ENCODE data around the gene WDR31. TPM values are rescaled to one million over a fixed set of nuclear protein-coding genes. Genes with fewer than 3 reads are reported as not detected.
"Not testable (repeated sequence)": the region's sequence is repeated elsewhere in the genome, so short reads cannot be mapped to it uniquely, and the experiment has no call there.

Gene WDR31
- polyA plus RNA-seq, 1 experiment = 0.97 TPM

DNA sequence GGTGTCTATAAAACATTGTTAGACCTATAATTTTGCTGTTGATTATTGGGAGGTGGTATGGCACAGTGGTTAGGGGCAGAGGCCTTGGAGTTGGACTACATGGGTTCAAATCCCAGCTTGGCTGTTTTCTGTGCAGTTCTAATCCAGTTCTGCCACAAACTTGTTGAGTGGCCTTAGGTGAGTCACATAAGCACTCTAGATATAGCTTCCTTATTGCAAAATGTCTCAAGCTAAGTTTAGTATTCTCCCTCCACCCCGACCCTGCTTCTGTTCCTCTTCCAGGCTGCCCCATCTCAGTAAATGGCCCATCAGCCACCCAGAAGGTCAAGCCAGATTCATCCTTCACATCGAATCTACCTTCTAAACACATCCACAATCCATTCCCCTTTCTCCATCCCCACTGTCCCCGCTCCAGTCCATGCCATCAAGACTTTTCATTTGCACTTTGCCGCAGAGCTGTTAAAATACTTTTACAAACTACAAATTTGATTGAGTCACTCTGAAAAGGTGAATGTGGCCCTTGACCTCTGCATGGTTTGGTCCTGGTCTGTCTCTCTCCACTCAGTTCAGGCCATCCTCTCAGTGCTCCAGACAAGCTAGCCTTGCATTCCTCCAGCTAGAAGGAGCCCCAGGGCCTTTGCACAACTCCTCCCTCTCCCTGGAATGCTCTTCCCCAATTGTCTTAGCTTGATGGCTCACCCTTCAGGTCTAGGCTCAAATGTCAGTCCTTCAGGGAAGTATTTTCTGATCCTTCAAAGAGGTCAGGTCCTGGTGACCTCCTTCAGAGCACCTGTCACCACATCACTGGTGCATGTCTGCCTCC, 46.7 kb upstream of the WDR31 start:
- POLR2A ChIA-PET = no interaction called here
- CTCF ChIA-PET = interaction anchor here (0.8 to 2.1 kb wide), 2 partner anchors 14 to 78 kb away, joined by 3 to 9 read pairs; partner anchors contain the start of gene ALAD
- Histone ChIP-seq H3K9me3 (ENCODE audit: control insufficient read depth, insufficient read depth, low read length) (no peaks in the 10 kb centered on the region), H3K27me3 (ENCODE audit: control insufficient read depth, insufficient read depth, low read length) (no peaks in the 10 kb centered on the region), H3K27ac (ENCODE audit: low read depth, low read length) (peak overlapping the region; percentile 11), H3K4me3 (ENCODE audit: low read depth, low read length) (no peak overlapping the region)
- TF ChIP-seq, protein P1, sequence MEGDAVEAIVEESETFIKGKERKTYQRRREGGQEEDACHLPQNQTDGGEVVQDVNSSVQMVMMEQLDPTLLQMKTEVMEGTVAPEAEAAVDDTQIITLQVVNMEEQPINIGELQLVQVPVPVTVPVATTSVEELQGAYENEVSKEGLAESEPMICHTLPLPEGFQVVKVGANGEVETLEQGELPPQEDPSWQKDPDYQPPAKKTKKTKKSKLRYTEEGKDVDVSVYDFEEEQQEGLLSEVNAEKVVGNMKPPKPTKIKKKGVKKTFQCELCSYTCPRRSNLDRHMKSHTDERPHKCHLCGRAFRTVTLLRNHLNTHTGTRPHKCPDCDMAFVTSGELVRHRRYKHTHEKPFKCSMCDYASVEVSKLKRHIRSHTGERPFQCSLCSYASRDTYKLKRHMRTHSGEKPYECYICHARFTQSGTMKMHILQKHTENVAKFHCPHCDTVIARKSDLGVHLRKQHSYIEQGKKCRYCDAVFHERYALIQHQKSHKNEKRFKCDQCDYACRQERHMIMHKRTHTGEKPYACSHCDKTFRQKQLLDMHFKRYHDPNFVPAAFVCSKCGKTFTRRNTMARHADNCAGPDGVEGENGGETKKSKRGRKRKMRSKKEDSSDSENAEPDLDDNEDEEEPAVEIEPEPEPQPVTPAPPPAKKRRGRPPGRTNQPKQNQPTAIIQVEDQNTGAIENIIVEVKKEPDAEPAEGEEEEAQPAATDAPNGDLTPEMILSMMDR (IDR thresholded peaks at IDR 0.05; ENCODE audit: low read depth, low read length) = no peak
- DNase-seq (ENCODE audit: low read depth, low spot score) = no peak

DNA sequence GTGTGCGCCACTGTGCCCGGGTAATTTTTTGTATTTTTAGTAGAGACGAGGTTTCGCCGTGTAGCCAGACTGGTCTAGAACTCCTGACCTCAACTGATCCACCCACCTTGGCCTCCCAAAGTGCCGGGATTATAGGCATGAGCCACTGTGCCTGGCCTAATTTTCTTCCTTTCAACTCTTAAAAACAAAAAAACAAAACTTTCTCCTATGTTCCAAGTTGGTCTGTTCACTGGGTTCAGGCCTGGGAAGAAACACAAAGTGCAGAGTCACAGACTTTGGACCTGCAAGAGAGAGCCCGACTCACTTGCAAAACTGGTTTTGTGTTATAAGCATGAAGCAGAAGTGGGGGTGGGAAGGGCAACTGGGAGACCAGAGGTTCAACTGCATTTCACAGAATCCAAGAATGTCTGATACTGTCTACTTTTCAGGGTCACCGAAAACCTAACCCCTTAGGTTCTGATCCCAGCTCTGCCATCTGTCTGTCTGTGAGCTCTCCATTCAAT, 41.9 kb upstream of the WDR31 start:
- no peak overlapping the region for H3K27ac ChIP-seq (ENCODE audit: low read depth, low read length)
- CTCF ChIA-PET = interaction anchor here (1.1 kb wide), 1 partner anchor 19 kb away, joined by 3 read pairs; the partner anchor contains the start of gene ALAD
- POLR2A ChIA-PET = no interaction called here
- no peaks in the 10 kb centered on the region for H3K27me3 ChIP-seq (ENCODE audit: control insufficient read depth, insufficient read depth, low read length)
- TF ChIP-seq, protein P1 (IDR thresholded peaks at IDR 0.05; ENCODE audit: low read depth, low read length) = no peak
- no peak for DNase-seq (ENCODE audit: low read depth, low spot score)
- H3K9me3 ChIP-seq (ENCODE audit: control insufficient read depth, insufficient read depth, low read length) = no peaks in the 10 kb centered on the region
- no peak overlapping the region for H3K4me3 ChIP-seq (ENCODE audit: low read depth, low read length)

DNA sequence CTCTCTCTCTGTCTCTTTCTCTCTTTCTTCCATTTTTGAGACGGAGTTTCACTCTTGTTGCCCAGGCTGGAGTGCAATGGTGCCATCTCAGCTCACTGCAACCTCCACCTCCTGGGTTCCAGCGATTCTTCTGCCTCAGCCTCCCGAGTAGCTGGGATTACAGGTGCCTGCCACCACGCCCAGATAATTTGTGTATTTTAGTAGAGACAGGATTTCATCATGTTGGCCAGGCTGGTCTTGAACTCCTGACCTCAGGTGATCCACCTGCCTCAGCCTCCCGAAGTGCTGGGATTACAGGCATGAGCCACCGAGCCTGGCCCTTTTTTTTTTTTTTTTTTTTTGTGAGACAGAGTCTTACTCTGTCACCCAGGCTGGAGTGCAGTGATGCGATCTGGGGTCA, 41.4 kb upstream of the WDR31 start:
- H3K9me3 ChIP-seq (ENCODE audit: control insufficient read depth, insufficient read depth, low read length); H3K27ac ChIP-seq (ENCODE audit: low read depth, low read length); H3K27me3 ChIP-seq (ENCODE audit: control insufficient read depth, insufficient read depth, low read length); POLR2A ChIA-PET; DNase-seq (ENCODE audit: low read depth, low spot score); H3K4me3 ChIP-seq (ENCODE audit: low read depth, low read length); CTCF ChIA-PET: not testable (repeated sequence)

DNA sequence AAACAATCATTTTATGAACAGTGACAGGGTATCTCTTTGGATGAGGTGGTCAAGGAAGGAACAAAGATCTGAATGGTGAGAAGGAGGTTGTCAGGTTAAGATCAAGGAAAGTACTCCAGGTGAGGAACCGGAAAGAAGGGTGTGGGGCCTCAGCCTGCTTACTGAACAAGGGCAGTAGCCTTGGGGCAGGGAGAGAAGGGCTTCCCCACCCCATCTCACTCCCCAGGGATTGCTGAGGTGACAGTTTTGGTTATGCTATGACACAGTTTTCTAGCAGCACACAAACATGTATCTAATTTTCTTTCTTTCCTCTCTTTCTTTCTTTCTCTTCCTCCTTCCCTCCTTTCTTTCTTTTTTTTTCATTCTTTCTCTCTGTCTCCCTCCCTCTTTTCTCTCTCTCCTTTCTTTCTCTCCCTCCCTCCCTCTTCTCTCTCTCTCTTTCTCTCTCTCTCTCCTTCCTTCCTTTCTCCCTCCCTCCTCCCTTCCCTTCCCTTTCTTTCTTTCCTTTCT, 40.8 kb upstream of the WDR31 start:
- Histone ChIP-seq H3K9me3 (ENCODE audit: control insufficient read depth, insufficient read depth, low read length) (no peaks in the 10 kb centered on the region; the same call in 1 of the 2 replicates), H3K27ac (ENCODE audit: low read depth, low read length) (no peak overlapping the region), H3K4me3 (ENCODE audit: low read depth, low read length) (no peak overlapping the region), H3K27me3 (ENCODE audit: control insufficient read depth, insufficient read depth, low read length) (no peaks in the 10 kb centered on the region)
- CTCF ChIA-PET = no interaction called here
- TF ChIP-seq, protein P1 (IDR thresholded peaks at IDR 0.05; ENCODE audit: low read depth, low read length) = no peak
- DNase-seq (ENCODE audit: low read depth, low spot score) = no peak
- POLR2A ChIA-PET = no interaction called here

DNA sequence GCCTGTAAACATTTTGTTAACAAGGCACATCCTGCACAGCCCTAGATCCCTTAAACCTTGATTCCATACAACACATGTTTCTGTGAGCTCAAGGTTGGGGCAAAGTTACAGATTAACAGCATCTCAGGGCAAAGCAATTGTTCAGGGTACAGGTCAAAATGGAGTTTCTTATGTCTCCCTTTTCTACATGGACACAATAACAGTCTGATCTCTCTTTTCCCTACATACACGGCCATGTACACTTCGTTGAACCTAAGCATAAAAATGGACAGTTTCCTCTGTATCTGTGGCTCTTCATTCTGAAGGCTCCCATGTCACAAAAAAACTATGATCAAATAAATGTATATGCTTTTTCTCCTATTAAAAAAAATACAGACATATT, 39.7 kb upstream of the WDR31 start:
- H3K9me3 ChIP-seq (ENCODE audit: control insufficient read depth, insufficient read depth, low read length); CTCF ChIA-PET; H3K27me3 ChIP-seq (ENCODE audit: control insufficient read depth, insufficient read depth, low read length); H3K27ac ChIP-seq (ENCODE audit: low read depth, low read length); H3K4me3 ChIP-seq (ENCODE audit: low read depth, low read length); DNase-seq (ENCODE audit: low read depth, low spot score); POLR2A ChIA-PET: not testable (repeated sequence)

DNA sequence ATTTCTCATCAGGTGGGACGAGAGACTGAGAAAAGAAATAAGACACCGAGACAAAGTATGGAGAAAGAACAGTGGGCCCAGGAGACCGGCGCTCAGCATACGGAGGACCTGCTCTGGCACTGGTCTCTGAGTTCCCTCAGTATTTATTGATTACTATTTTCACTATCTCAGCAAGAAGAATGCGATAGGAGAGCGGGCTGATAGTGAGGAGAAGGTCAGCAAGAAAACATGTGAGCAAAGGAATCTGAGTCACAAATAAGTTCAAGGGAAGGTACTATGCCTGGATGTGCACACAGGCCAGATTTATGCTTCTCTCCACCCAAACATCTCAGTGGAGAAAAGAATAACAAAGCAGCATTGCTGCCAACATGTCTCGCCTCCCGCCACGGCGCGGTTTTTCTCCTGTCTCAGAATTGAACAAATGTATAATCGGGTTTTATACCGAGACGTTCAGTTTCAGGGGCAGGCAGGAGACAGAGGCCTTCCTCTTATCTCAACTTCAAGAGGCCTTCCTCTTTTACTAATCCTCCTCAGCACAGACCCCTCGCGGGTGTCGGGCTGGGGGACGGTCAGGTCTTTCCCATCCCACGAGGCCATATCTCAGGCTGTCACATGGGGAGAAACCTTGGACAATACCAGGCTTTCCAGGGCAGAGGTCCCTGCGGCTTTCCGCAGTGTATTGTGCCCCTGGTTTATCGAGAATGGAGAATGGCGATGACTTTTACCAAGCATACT, 39.2 kb upstream of the WDR31 start:
- H3K4me3 ChIP-seq (ENCODE audit: low read depth, low read length); H3K9me3 ChIP-seq (ENCODE audit: control insufficient read depth, insufficient read depth, low read length); H3K27ac ChIP-seq (ENCODE audit: low read depth, low read length); POLR2A ChIA-PET; DNase-seq (ENCODE audit: low read depth, low spot score); CTCF ChIA-PET; H3K27me3 ChIP-seq (ENCODE audit: control insufficient read depth, insufficient read depth, low read length): not testable (repeated sequence)

All from AG04450 (cell line).